Hematopoietic multipotent progenitor cell treated with erythropoietin and hydrocortisone succinate and interleukin-3 and kit ligand, for 8 days (in vitro differentiated cells): ENCODE measurements around the gene SLC25A22.
A peak's percentile ranks its signal among the peaks of the same experiment; 100 is the strongest.

Experiments used
- DNase-seq: peaks from one replicate; pipeline ENCODE4 v3.0.0-alpha.2; 2015

Gene SLC25A22

GRCh38 chr11:821512-822371, 23.7 kb upstream of the SLC25A22 start:
- no peak for DNase-seq

DNA sequence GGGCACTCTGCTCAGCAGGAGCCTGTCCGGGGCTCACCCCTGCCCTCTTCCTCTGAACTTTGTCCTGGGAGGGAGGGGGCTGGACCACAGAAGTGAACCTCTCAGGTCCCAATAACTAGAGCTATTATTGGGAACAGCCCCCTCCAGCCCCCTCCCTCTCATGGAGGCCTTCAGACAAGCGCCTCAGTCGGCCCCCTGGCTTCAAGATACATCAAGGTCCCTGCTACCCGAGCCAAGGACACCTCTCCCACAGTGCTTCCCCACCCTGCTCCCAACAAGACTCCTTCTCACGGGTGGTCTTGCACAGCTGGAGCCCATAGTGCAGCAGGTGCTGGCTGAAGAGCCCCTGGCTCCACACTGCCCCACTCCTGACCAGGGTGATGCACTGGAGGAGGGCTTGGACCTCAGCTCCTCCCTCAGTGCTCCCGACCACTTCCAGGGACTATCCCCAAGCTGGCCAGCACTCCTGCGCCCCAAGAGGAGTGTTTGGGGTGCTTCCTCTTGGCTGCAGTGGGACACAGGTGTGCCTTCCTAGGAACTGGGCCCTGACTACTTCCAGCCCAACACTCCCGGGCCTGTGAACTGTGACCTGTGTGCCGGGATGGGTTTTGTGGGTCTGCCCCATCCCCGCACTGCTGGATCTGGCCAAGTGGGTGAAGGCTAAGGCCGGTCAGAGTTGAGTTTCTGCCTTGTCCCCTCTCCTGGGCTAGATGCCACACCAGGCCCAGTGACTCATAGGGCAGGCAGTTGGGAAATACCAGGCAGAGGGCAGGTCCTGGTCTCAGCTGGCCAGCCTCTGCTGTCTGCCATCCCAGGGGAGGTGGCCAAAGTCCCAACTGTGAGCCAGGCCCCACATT, 22.8 kb upstream of the SLC25A22 start:
- DNase-seq: no peak

GRCh38 chr11:819943-820649, 22.0 kb upstream of the SLC25A22 start:
- peak; percentile 96 for DNase-seq

DNA sequence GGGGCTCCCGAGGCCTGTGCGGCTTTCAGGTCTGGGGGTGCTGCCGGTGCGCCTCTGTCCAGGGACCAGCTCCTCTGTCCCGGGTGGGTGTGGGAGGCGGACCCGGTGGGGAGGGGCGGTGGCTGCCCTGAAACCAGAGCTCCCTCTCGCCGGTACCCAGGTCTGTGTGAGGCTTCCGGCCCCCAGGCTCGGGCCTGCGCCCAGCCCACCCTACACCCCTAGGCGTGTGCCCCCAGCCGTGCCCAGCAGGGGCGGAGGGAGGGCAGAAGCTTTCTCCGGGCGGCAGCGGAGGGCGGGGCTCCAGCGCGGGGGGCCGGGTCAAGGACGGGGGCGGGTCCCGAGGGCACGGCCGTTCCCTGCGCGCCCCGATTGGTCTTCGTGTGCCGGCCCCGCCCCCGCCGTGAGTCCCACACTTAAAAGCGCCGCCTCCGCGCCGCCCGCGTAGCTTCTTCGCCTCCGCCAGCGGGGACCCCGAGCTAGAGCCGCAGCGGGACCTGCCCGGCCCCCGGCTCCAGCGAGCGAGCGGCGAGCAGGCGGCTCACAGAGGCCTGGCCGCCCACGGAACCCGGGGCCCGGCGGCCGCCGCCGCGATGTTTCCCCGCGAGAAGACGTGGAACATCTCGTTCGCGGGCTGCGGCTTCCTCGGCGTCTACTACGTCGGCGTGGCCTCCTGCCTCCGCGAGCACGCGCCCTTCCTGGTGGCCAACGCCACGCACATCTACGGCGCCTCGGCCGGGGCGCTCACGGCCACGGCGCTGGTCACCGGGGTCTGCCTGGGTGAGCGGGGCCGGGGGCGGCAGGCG, 21.2 kb upstream of the SLC25A22 start:
- peak; percentile 87 for DNase-seq

GRCh38 chr11:818396-819128, 20.5 kb upstream of the SLC25A22 start, which contains the start of gene PNPLA2:
TSS of gene PNPLA2 (plus strand) at chr11:818914. CDS start at chr11:819719, 805 bp downstream.
- DNase-seq: no peak

GRCh38 chr11:816433-816779, 18.3 kb upstream of the SLC25A22 start:
- DNase-seq: no peak

DNA sequence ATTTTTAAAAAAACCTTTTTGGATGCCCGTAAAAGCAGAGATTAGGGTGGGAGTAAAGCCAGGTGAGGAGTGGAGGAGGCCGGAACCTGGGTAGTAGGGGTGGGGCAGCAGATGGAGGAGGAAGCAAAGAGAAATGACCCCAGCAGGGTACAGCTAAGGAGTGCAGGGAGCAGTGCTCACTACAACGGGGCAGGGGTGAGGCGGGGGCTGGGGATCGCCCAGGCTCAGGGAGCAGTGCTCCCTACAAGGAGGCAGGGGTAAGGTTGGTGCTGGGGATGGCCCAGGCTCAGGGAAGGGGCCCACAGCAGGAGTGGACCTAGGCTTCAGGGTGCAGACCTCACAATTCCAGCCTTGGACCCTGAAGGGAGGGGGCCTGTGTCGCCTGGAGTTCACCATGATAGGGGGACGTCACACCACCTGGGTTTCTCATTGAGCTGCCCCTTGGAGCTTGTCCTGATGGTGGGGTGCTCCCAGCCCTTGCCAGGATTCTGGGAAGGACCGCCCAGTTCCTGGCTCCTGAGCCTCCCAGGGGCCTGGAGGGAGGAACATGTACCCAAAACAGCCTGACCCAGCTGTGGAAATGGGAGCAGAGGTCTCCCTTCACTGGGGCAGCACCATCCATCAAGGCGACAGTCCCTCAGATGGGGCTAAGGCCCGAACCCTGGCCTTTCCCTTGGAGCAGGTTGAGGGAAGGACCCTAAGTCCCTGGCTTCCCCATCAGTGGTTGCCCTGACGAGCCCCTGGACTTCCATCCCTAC, 17.8 kb upstream of the SLC25A22 start:
- DNase-seq: no peak

- no peak for DNase-seq
Measured at GRCh38 chr11:813456-814096, 15.5 kb upstream of the SLC25A22 start.

DNA sequence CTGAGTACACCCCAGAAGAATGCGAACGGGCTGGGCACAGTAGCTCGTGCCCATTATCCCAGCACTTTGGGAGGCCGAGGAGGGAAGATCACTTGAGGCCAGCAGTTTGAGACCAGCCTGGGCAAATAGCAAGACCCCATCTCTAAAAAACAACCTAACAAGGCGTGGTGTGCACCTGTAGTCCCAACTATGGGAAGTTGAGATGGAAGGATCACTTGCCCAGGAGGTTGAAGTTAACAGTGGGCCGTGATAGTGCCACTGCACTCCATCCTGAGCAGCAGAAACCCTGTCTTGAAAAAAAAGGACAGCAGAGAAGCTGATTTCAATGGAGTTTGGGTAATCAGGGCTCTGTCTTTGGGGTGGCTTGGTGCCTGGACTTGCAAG, 15.0 kb upstream of the SLC25A22 start:
- no peak for DNase-seq

- no peak for DNase-seq
Measured at GRCh38 chr11:812390-812789, 14.3 kb upstream of the SLC25A22 start.

GRCh38 chr11:811446-812245, 13.6 kb upstream of the SLC25A22 start:
- peak; percentile 57 for DNase-seq

DNA sequence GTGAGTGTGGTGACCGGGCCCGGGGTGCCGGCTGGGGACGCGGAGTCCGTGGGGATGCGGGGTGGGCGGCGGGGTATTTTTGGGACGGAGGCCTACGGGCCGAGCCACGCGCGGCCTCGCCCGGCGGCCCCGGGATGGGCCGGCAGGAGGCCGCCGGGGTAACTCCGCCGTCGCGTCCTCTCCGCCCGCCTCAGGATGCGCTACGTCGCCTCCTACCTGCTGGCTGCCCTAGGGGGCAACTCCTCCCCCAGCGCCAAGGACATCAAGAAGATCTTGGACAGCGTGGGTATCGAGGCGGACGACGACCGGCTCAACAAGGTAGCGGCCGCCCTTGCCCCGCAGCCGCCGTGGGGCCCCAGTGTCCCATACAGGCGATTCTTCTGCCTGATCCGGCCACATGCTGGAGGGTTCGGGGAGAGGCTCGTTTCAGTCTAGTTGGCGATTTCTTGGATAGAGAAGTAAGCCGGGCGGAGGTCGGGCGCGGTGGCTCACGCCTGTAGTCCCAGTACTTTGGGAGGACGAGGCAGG, 12.0 kb upstream of the SLC25A22 start:
- DNase-seq: no peak

- peak; percentile 97 for DNase-seq
Measured at GRCh38 chr11:809287-810039, 11.4 kb upstream of the SLC25A22 start, which contains the start of gene RPLP2. TSS of gene RPLP2 (plus strand) at chr11:809967. CDS start at chr11:810235, 268 bp downstream.

DNA sequence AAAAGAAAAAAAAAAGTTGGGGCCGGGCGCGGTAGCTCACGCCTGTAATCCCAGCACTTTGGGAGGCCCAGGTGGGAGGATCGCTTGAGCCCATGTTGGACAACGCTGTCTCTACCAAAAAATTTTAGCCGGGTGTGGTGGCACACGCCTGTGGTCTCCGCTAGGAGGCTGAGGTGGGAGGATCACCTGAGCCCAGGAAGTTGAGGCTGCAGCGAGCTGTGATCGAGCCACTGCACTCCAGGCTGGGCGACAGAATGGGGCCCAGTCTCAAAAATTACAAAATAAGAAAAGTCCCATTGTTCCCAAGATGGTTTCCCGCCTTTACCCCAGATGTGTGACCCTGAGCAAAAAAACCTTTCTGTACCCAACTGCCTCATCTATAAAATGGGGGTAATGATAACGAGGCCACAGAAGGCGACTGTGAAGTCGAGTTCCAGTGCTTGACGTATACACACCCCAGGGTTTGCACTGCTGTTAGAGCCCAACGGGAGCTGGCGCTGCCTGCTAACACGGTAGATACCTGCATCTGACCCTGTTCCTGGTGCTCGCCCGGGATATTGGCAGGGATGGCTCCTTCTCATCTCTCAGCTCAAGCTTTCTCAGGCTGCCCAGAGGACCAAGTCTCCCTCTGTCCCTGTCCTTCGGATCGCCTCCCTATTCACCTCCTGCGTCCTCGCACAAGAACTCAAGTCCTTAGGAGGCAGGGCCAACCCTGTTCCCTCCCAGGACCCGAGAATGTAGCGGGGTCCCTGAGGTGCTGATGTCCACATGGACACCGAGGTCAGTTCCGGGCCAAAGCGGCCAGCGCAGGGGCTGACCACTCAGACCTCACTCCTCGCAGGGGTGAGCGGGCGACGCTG, 10.6 kb upstream of the SLC25A22 start:
- peak; percentile 46 for DNase-seq

DNA sequence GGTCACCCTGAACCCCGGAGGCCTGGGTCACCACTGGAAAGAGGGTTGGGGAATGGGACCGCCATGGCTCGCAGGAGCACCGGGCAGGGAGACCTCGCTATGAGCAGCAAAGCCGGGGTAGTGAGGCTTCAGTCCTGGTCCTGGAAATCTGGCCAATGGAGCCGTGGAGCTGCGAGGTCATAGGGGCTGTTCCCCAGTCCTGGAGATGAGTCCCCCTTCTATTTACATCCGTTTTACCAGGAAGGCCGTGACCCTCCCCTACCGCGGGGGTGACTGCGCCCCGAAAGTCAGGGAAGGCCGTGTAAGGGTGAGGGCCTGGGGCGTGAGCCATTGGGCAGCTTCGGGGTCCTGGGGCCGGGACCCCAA, 6.5 kb upstream of the SLC25A22 start:
- peak; percentile 12 for DNase-seq

- DNase-seq: no peak
Measured at GRCh38 chr11:803770-804598, 5.9 kb upstream of the SLC25A22 start.

- DNase-seq: no peak
Measured at GRCh38 chr11:803467-803742, 5.3 kb upstream of the SLC25A22 start.
